SK-N-SH treated with all-trans-retinoic acid at 6 μM for 48 hours (cell line): ENCODE measurements around the gene FRMD1.

Experiments
- ATAC-seq: fragments of 200-7000 bp; cut with Tn5 transposase; 3 replicates; pipeline ENCODE4 v1.9.1; 2020; ENCODE audit warnings: mild to moderate bottlenecking, moderate library complexity
- BACH2 ChIP-seq: fragments of 250-450 bp; sonication (Bioruptor Pico); IDR thresholded peaks from 2 replicates; pipeline ENCODE4 v1.9.0; 2021; ENCODE audit warnings: mild to moderate bottlenecking, borderline replicate concordance
- TOX ChIP-seq: fragments of 250-450 bp; sonication (Bioruptor Pico); IDR thresholded peaks from 2 replicates; pipeline ENCODE4 v1.8.0; 2021; ENCODE audit warnings: mild to moderate bottlenecking, moderate library complexity, borderline replicate concordance
- ZFP30 ChIP-seq: fragments of 450-650 bp; formaldehyde crosslinking; IDR thresholded peaks from 2 replicates; pipeline ENCODE4 v1.5.0; 2022; ENCODE audit warnings: mild to moderate bottlenecking, moderate library complexity
- TF ChIP-seq, protein P1 (sequence below): fragments of 250-450 bp; sonication (Bioruptor Pico); IDR thresholded peaks from 2 replicates; pipeline ENCODE4 v1.8.0; 2020; ENCODE audit warnings: mild to moderate bottlenecking, moderate library complexity, borderline replicate concordance

The FRMD1 gene

DNA sequence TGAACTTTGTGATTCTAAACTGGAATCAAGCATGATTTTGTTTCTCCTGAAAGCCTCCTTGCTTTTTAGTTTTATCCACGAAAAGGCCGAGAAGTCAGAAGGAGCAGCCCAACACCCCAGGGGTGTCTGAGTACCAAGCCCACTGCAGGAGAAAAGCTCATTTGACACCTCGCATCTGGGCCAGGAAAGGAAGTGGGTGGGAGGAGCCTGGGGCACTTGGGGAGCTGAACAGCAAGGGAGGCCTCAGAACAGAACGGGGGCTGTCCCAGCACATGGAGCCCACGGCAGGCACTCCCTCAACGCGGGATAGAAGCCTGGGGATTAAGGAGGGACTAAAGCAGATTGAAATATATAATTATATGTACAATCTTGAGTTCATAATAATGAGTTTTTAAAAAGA lies 75.0 kb downstream of the FRMD1 start:
- no peak for ATAC-seq
- TF ChIP-seq BACH2 (CRISPR knock-in tag) (no peak), ZFP30 (no peak), TOX (CRISPR knock-in tag) (no peak)
- TF ChIP-seq, protein P1, sequence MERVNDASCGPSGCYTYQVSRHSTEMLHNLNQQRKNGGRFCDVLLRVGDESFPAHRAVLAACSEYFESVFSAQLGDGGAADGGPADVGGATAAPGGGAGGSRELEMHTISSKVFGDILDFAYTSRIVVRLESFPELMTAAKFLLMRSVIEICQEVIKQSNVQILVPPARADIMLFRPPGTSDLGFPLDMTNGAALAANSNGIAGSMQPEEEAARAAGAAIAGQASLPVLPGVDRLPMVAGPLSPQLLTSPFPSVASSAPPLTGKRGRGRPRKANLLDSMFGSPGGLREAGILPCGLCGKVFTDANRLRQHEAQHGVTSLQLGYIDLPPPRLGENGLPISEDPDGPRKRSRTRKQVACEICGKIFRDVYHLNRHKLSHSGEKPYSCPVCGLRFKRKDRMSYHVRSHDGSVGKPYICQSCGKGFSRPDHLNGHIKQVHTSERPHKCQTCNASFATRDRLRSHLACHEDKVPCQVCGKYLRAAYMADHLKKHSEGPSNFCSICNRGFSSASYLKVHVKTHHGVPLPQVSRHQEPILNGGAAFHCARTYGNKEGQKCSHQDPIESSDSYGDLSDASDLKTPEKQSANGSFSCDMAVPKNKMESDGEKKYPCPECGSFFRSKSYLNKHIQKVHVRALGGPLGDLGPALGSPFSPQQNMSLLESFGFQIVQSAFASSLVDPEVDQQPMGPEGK (CRISPR knock-in tag): no peak
